SK-N-DZ (cell line): ENCODE data around the gene MDM2.
A peak's percentile ranks its signal among the peaks of the same experiment; 100 is the strongest.
"Not testable (repeated sequence)": the region's sequence is repeated elsewhere in the genome, so short reads cannot be mapped to it uniquely, and the experiment has no call there.

Experiments
- DNase-seq: peaks from one replicate; pipeline ENCODE4 v3.0.0-alpha.2; 2015; ENCODE audit warnings: low spot score

The MDM2 gene

GRCh38 chr12:68805592-68806120 is 2.3 kb upstream of the MDM2 start:
- no peak for DNase-seq

- DNase-seq = no peak
These were observed 1.3 kb upstream of the MDM2 start for GRCh38 chr12:68806488-68807237.

GRCh38 chr12:68807274-68807575 is 752 bp upstream of the MDM2 start:
- not testable (repeated sequence) for DNase-seq

- peak; percentile 67 for DNase-seq
These were observed 612 bp downstream of the MDM2 start for GRCh38 chr12:68808388-68809189.

GRCh38 chr12:68809190-68810026 is 1.4 kb downstream of the MDM2 start:
- DNase-seq = no peak

GRCh38 chr12:68810027-68810389 is 2.0 kb downstream of the MDM2 start:
- DNase-seq = not testable (repeated sequence)

- not testable (repeated sequence) for DNase-seq
These were observed 3.6 kb downstream of the MDM2 start for GRCh38 chr12:68811573-68811972.

GRCh38 chr12:68812553-68813241 is 4.7 kb downstream of the MDM2 start:
- DNase-seq = no peak

- DNase-seq = no peak
These were observed 5.2 kb downstream of the MDM2 start for GRCh38 chr12:68813242-68813593.

- DNase-seq = no peak
These were observed 6.7 kb downstream of the MDM2 start for GRCh38 chr12:68814490-68815231.

GRCh38 chr12:68815232-68815927 is 7.4 kb downstream of the MDM2 start:
- DNase-seq = no peak

- DNase-seq = no peak
These were observed 8.2 kb downstream of the MDM2 start for GRCh38 chr12:68815928-68816800.

- not testable (repeated sequence) for DNase-seq
These were observed 11.5 kb downstream of the MDM2 start for GRCh38 chr12:68819481-68819880.

GRCh38 chr12:68821357-68822188 is 13.6 kb downstream of the MDM2 start:
- no peak for DNase-seq

GRCh38 chr12:68823696-68824095 is 15.7 kb downstream of the MDM2 start:
- DNase-seq = no peak

- no peak for DNase-seq
These were observed 16.2 kb downstream of the MDM2 start for GRCh38 chr12:68824131-68824530.

GRCh38 chr12:68824597-68825250 is 16.7 kb downstream of the MDM2 start:
- no peak for DNase-seq
